ENCODE data around the gene HLCS. TPM values are rescaled to one million over a fixed set of nuclear protein-coding genes. Genes with fewer than 3 reads are reported as not detected.

HLCS gene
- total and polyA plus RNA-seq, 10 of the 15 experiments (the other 5 are each of a cell fraction or from before 2014, with no cell fraction given) = 1.5 to 12.7 (median 9.6) TPM

GRCh38 chr21:36815284-36815683 is 151.2 kb downstream of the HLCS start:
- DNase-seq (ENCODE audit: low read depth, low spot score) = no peak
- H3K79me2 ChIP-seq (ENCODE audit: control insufficient read depth, insufficient read depth, low read length) = no peaks in the 10 kb centered on the region
- H3K27me3 ChIP-seq (replicated peaks in 1 of 2; ENCODE audit: control insufficient read depth in 2 of 2, insufficient read depth in 2 of 2, low read length in 1 of 2) = no peaks in the 10 kb centered on the region
- H3K4me2 ChIP-seq (ENCODE audit: control insufficient read depth, insufficient read depth) = no peak overlapping the region
- no TSS peak for BruUV-seq (replicated peaks)
- WGBS (ENCODE audit: insufficient coverage, insufficient replicate concordance, low lambda C conversion rate, missing lambda C conversion rate) = 84% methylated on average over 4 of the region's 4 CpGs
- no peaks in the 10 kb centered on the region for H4K20me1 ChIP-seq (ENCODE audit: control insufficient read depth, insufficient read depth)
- FAIRE-seq = no peak
- ATAC-seq = no peak
- H2AFZ ChIP-seq (ENCODE audit: control insufficient read depth, low read depth, low read length) = no peak overlapping the region
- H3K27ac ChIP-seq (ENCODE audit: control insufficient read depth, insufficient read depth) = no peak overlapping the region
- intact Hi-C loops (cut with micrococcal nuclease; ENCODE audit: unreplicated experiment) (no loop called here), in situ Hi-C loops (cut with MboI) (no loop called here)
- CTCF ChIA-PET = no interaction called here
- SMC1A ChIA-PET (ENCODE audit: uncharacterized antibody, unreplicated experiment) = no interaction called here
- no peaks in the 10 kb centered on the region for H3K9me3 ChIP-seq (replicated peaks; ENCODE audit: control insufficient read depth, insufficient read depth, low read length)
- RAD21 ChIA-PET (ENCODE audit: unreplicated experiment) = no interaction called here
- POLR2A ChIA-PET = no interaction called here
- H3K4me1 ChIP-seq (ENCODE audit: control insufficient read depth, insufficient read depth, low read length) = no peaks in the 10 kb centered on the region
- H3K4me3 ChIP-seq = no peak overlapping the region
- no peak for TF ChIP-seq NR2C2 (IDR thresholded peaks at IDR 0.05; ENCODE audit: borderline replicate concordance, control insufficient read depth, insufficient read length, low read depth)
- TF ChIP-seq USF2 (IDR thresholded peaks at IDR 0.05; ENCODE audit: borderline replicate concordance, low read depth, low read length) = no peak
- no peak for TF ChIP-seq NBN (IDR thresholded peaks at IDR 0.05)
- TF ChIP-seq HDAC2 (IDR thresholded peaks at IDR 0.05) = no peak
- TF ChIP-seq, protein P1, sequence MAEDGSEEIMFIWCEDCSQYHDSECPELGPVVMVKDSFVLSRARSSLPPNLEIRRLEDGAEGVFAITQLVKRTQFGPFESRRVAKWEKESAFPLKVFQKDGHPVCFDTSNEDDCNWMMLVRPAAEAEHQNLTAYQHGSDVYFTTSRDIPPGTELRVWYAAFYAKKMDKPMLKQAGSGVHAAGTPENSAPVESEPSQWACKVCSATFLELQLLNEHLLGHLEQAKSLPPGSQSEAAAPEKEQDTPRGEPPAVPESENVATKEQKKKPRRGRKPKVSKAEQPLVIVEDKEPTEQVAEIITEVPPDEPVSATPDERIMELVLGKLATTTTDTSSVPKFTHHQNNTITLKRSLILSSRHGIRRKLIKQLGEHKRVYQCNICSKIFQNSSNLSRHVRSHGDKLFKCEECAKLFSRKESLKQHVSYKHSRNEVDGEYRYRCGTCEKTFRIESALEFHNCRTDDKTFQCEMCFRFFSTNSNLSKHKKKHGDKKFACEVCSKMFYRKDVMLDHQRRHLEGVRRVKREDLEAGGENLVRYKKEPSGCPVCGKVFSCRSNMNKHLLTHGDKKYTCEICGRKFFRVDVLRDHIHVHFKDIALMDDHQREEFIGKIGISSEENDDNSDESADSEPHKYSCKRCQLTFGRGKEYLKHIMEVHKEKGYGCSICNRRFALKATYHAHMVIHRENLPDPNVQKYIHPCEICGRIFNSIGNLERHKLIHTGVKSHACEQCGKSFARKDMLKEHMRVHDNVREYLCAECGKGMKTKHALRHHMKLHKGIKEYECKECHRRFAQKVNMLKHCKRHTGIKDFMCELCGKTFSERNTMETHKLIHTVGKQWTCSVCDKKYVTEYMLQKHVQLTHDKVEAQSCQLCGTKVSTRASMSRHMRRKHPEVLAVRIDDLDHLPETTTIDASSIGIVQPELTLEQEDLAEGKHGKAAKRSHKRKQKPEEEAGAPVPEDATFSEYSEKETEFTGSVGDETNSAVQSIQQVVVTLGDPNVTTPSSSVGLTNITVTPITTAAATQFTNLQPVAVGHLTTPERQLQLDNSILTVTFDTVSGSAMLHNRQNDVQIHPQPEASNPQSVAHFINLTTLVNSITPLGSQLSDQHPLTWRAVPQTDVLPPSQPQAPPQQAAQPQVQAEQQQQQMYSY (CRISPR knock-in tag; IDR thresholded peaks at IDR 0.05) = no peak
- TF ChIP-seq RAD51 (IDR thresholded peaks at IDR 0.05) = no peak
- TF ChIP-seq KAT2A (conservative IDR thresholded peaks at IDR 0.05; ENCODE audit: control insufficient read depth, low read depth, low read length) = no peak
- no peak for TF ChIP-seq HDAC6 (IDR thresholded peaks at IDR 0.05; ENCODE audit: unreplicated experiment)
- no peak overlapping the region for H3K9ac ChIP-seq (ENCODE audit: control insufficient read depth, insufficient read depth, low read length)
- H3K36me3 ChIP-seq (ENCODE audit: control insufficient read depth in 2 of 2, insufficient read depth in 2 of 2, low read length in 1 of 2) = no peaks in the 10 kb centered on the region

Measured in GM12878 (cell line).